DND-41 (cell line): ENCODE data around the gene RAD51B.

Source experiments
- CTCF ChIP-seq: IDR thresholded peaks from 2 replicates; pipeline ENCODE4 v1.5.1; 2012; ENCODE audit warnings: borderline replicate concordance, low read length, moderate library complexity, mild to moderate bottlenecking; ENCODE audit not compliant: poor library complexity, severe bottlenecking; ENCODE audit errors: extremely low read depth
- EZH2 ChIP-seq: IDR thresholded peaks from 3 replicates; pipeline ENCODE4 v1.6.1; 2012; ENCODE audit warnings: borderline replicate concordance, low read depth, mild to moderate bottlenecking, moderate library complexity, low read length, inconsistent platforms; ENCODE audit not compliant: severe bottlenecking

- no peak for TF ChIP-seq CTCF
- no peak for TF ChIP-seq EZH2
Measured at GRCh38 chr14:68685419-68686204, 866.0 kb downstream of the RAD51B start.
